ENCODE measurements around the gene MACROD2. TPM values are rescaled to one million over a fixed set of nuclear protein-coding genes. Genes with fewer than 3 reads are reported as not detected.

Gene MACROD2
- total RNA-seq, 1 experiment from 2014 or later = 1.4 TPM

DNA sequence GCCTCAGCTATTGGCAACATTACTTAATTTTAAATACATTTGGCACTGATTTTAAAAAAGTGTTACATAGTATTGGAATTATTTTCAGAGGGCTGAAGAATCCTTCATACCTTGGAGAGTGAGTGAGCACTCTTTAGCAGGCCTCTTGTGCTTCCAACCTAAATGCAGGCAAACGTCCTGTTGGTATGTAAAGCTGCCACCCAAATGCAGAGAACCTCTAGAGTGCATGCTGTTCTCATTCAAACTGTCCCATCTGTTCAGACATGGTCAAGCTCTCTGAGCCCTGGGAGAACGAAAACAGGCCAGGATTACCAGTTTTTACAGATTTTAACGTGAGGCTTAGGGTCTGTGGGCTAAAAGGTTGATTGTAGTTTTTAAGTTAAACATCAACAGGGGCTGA is 720.1 kb downstream of the MACROD2 start:
- CTCF ChIA-PET = no interaction called here

DNA sequence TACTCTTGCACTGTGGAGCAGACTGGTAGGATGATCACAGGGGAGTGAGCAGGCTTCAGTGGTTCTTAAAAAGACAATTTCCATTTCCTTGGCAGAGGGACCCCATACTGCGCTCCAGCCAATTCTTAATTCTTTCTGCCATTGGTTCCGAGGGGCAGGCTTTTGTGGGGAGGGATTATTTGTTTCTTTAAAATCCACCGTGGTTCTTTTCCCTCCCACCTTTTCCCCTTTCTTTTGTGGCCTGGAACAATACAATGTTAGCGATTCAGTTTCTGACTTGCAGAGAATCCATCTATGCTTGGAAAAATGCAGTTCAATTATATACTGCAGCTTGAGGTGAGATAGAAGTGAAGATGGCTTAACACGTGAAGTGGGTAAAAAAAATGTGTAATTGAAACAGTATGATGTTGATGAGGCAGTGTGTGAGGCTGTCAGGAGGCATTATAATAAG is 721.1 kb downstream of the MACROD2 start:
- Histone ChIP-seq H3K27ac (ENCODE audit: low read depth, low read length, poor library complexity, severe bottlenecking) (no peak overlapping the region), H3K4me3 (ENCODE audit: low read depth, low read length, poor library complexity, severe bottlenecking) (no peak overlapping the region), H3K4me1 (ENCODE audit: insufficient read depth, low read length, poor library complexity, severe bottlenecking) (no peaks in the 10 kb centered on the region), H3K36me3 (ENCODE audit: insufficient read depth, low read length, poor library complexity, severe bottlenecking) (no peaks in the 10 kb centered on the region), H3K27me3 (replicated peaks; ENCODE audit: insufficient read depth, low read depth, low read length, poor library complexity) (no peaks in the 10 kb centered on the region), H3K9me3 (ENCODE audit: low read depth, low read length, poor library complexity, severe bottlenecking) (no peaks in the 10 kb centered on the region)
- no TSS peak for BruUV-seq (replicated peaks)
- TF ChIP-seq, protein P1, sequence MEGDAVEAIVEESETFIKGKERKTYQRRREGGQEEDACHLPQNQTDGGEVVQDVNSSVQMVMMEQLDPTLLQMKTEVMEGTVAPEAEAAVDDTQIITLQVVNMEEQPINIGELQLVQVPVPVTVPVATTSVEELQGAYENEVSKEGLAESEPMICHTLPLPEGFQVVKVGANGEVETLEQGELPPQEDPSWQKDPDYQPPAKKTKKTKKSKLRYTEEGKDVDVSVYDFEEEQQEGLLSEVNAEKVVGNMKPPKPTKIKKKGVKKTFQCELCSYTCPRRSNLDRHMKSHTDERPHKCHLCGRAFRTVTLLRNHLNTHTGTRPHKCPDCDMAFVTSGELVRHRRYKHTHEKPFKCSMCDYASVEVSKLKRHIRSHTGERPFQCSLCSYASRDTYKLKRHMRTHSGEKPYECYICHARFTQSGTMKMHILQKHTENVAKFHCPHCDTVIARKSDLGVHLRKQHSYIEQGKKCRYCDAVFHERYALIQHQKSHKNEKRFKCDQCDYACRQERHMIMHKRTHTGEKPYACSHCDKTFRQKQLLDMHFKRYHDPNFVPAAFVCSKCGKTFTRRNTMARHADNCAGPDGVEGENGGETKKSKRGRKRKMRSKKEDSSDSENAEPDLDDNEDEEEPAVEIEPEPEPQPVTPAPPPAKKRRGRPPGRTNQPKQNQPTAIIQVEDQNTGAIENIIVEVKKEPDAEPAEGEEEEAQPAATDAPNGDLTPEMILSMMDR (conservative IDR thresholded peaks at IDR 0.05; ENCODE audit: low read depth, low read length) = no peak
- no peak for TF ChIP-seq EZH2 (IDR thresholded peaks at IDR 0.05; ENCODE audit: borderline replicate concordance, low read depth, low read length, poor library complexity, severe bottlenecking)
- ChIA-PET CTCF (no interaction called here), POLR2A (ENCODE audit: low non-redundant PET) (no interaction called here)
- intact Hi-C loops (cut with micrococcal nuclease; ENCODE audit: unreplicated experiment) = loop anchor here (10.0 kb wide), 1 partner anchor 122 kb away; no protein-coding TSS in a partner anchor
- DNase-seq (ENCODE audit: low spot score) = no peak

More for the DNA sequence above, 720.1 kb downstream of the MACROD2 start:
- H3K9me3 ChIP-seq (ENCODE audit: low read depth, low read length, poor library complexity, severe bottlenecking) = no peaks in the 10 kb centered on the region
- H3K27ac ChIP-seq (ENCODE audit: low read depth, low read length, poor library complexity, severe bottlenecking) = no peak overlapping the region
- no peaks in the 10 kb centered on the region for H3K27me3 ChIP-seq (replicated peaks; ENCODE audit: insufficient read depth, low read depth, low read length, poor library complexity)
- intact Hi-C loops (cut with micrococcal nuclease; ENCODE audit: unreplicated experiment) = loop anchor here (10.0 kb wide), 1 partner anchor 121 kb away; no protein-coding TSS in a partner anchor
- POLR2A ChIA-PET (ENCODE audit: low non-redundant PET) = no interaction called here
- BruUV-seq (replicated peaks) = no TSS peak
- H3K4me1 ChIP-seq (ENCODE audit: insufficient read depth, low read length, poor library complexity, severe bottlenecking) = no peaks in the 10 kb centered on the region
- no peak for TF ChIP-seq EZH2 (IDR thresholded peaks at IDR 0.05; ENCODE audit: borderline replicate concordance, low read depth, low read length, poor library complexity, severe bottlenecking)
- H3K36me3 ChIP-seq (ENCODE audit: insufficient read depth, low read length, poor library complexity, severe bottlenecking) = no peaks in the 10 kb centered on the region
- DNase-seq (ENCODE audit: low spot score) = no peak
- H3K4me3 ChIP-seq (ENCODE audit: low read depth, low read length, poor library complexity, severe bottlenecking) = no peak overlapping the region

DNA sequence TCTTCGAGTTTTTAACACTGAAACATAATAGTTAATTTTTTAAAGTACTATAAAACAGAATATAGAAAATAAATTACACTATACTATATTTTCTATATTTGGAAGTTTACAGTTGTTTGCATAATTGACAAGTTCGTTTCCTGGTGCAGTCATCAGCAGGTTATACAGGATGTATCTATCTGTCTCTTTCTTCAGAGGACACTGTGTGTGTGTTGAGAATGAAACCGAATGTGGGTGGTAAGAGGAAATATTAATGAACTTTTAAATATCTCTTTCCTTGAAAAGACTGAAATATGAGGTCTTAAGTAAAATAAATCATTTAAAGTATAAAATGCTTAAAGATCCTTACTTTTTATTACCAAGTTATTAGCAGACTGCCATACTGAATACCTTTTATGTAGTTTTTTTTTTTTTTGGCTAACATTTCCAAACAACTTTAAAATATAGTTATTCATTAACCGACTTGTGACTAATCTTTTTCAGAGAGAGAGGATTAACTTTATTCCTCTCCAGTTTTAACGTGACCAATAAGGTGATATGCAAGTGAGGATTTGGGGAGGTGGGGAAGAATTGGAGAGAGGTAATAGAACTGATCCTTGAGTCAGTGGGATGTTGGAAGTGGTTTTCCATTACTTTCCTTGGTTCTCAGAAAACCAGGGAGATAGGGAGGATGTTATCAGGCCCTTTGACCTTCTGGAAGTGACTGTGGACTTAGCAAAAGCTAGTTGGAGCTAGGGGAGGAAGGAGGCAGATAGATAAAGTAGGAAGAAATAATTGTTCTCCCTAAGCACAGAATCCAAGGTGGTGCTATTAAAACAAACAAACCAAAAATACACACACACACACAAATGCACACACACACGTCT is 722.1 kb downstream of the MACROD2 start:
- no peaks in the 10 kb centered on the region for H3K27me3 ChIP-seq (replicated peaks; ENCODE audit: insufficient read depth, low read depth, low read length, poor library complexity)

DNA sequence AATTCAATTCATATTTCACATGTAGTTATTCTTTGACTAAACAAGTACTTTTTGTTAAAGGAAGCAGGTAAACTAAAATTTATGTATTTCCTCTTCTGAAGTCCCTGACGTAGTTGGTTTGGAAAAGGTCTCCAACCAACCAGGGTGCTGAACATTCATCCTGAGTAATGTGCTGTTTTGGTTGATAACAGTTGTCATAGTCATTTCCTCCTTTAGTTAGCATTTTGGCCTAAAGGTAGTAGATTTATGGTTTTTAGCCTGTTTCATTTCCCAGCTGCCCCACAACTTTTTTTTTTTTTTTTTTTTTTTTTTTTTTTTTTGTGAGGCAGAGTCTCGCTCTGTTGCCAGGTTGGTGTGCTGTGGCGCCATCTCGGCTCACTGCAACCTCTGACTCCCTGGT is 724.9 kb downstream of the MACROD2 start:
- intact Hi-C loops (cut with micrococcal nuclease; ENCODE audit: unreplicated experiment) = no loop called here
- no peak for DNase-seq (ENCODE audit: low spot score)
- H3K4me3 ChIP-seq (ENCODE audit: low read depth, low read length, poor library complexity, severe bottlenecking) = no peak overlapping the region
- H3K36me3 ChIP-seq (ENCODE audit: insufficient read depth, low read length, poor library complexity, severe bottlenecking) = no peaks in the 10 kb centered on the region
- ChIA-PET CTCF (no interaction called here), POLR2A (ENCODE audit: low non-redundant PET) (no interaction called here)
- no peaks in the 10 kb centered on the region for H3K9me3 ChIP-seq (ENCODE audit: low read depth, low read length, poor library complexity, severe bottlenecking)
- H3K4me1 ChIP-seq (ENCODE audit: insufficient read depth, low read length, poor library complexity, severe bottlenecking) = no peaks in the 10 kb centered on the region
- no TSS peak for BruUV-seq (replicated peaks)
- no peak for TF ChIP-seq EZH2 (IDR thresholded peaks at IDR 0.05; ENCODE audit: borderline replicate concordance, low read depth, low read length, poor library complexity, severe bottlenecking)
- TF ChIP-seq, protein P1 (conservative IDR thresholded peaks at IDR 0.05; ENCODE audit: low read depth, low read length) = no peak
- H3K27me3 ChIP-seq (replicated peaks; ENCODE audit: insufficient read depth, low read depth, low read length, poor library complexity) = no peaks in the 10 kb centered on the region
- H3K27ac ChIP-seq (ENCODE audit: low read depth, low read length, poor library complexity, severe bottlenecking) = no peak overlapping the region

More for the DNA sequence above, 722.1 kb downstream of the MACROD2 start:
- intact Hi-C loops (cut with micrococcal nuclease; ENCODE audit: unreplicated experiment) = loop anchor here (10.0 kb wide), 1 partner anchor 123 kb away; no protein-coding TSS in a partner anchor
- H3K4me1 ChIP-seq (ENCODE audit: insufficient read depth, low read length, poor library complexity, severe bottlenecking) = no peaks in the 10 kb centered on the region
- TF ChIP-seq EZH2 (IDR thresholded peaks at IDR 0.05; ENCODE audit: borderline replicate concordance, low read depth, low read length, poor library complexity, severe bottlenecking) = no peak
- POLR2A ChIA-PET (ENCODE audit: low non-redundant PET) = no interaction called here
- H3K9me3 ChIP-seq (ENCODE audit: low read depth, low read length, poor library complexity, severe bottlenecking) = no peaks in the 10 kb centered on the region
- no peak overlapping the region for H3K27ac ChIP-seq (ENCODE audit: low read depth, low read length, poor library complexity, severe bottlenecking)
- CTCF ChIA-PET = no interaction called here
- BruUV-seq (replicated peaks) = no TSS peak
- DNase-seq (ENCODE audit: low spot score) = no peak
- no peak overlapping the region for H3K4me3 ChIP-seq (ENCODE audit: low read depth, low read length, poor library complexity, severe bottlenecking)
- no peaks in the 10 kb centered on the region for H3K36me3 ChIP-seq (ENCODE audit: insufficient read depth, low read length, poor library complexity, severe bottlenecking)
